Panc1 (cell line): ENCODE measurements around the gene SKI.

Experiments used
- POLR2AphosphoS5 ChIP-seq: IDR thresholded peaks from 2 replicates; pipeline ENCODE4 v1.6.1; 2012; ENCODE audit warnings: mild to moderate bottlenecking, low read depth, low read length, moderate library complexity
- TF ChIP-seq, protein P1 (sequence below): fragments of 450-650 bp; IDR thresholded peaks from 2 replicates; pipeline ENCODE4 v1.5.1; 2017; ENCODE audit warnings: mild to moderate bottlenecking

DNA sequence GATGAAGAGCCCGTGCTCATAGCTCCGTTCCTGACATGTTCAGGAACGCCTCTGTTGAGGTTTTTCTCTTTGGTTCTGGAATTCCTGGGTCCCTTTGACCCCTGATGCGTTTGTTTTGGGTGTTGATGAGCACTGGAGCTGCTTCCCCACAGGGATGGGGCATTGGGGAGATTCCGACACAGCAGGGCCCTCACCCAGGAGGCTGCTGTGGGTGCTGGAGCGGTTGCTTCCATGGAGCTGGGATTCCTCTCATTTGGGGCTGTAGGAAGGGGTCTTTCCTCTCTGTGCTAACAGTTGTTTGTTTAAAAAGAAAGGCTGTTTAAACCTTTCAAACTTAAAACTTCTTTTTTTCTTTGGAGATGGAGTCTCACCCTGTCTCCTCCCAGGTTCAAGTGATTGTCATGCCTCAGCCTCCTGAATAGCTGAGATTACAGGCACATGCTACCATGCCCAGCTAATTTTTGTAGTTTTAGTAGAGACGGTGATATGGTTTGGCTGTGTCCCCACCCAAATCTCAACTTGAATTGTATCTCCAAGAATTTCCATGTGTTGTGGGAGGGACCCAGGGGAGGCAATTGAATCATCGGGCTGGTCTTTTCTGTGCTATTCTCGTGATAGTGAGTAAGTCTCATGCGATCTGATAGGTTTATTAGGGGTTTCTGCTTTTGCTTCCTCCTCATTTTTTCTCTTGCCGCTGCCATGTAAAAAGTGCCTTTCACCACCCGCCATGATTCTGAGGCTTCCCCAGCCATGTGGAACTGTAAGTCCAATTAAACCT lies 48.9 kb downstream of the SKI start:
- TF ChIP-seq, protein P1, sequence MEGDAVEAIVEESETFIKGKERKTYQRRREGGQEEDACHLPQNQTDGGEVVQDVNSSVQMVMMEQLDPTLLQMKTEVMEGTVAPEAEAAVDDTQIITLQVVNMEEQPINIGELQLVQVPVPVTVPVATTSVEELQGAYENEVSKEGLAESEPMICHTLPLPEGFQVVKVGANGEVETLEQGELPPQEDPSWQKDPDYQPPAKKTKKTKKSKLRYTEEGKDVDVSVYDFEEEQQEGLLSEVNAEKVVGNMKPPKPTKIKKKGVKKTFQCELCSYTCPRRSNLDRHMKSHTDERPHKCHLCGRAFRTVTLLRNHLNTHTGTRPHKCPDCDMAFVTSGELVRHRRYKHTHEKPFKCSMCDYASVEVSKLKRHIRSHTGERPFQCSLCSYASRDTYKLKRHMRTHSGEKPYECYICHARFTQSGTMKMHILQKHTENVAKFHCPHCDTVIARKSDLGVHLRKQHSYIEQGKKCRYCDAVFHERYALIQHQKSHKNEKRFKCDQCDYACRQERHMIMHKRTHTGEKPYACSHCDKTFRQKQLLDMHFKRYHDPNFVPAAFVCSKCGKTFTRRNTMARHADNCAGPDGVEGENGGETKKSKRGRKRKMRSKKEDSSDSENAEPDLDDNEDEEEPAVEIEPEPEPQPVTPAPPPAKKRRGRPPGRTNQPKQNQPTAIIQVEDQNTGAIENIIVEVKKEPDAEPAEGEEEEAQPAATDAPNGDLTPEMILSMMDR: no peak
- no peak for TF ChIP-seq POLR2AphosphoS5
